ENCODE results near the gene CAPN1. TPM values are rescaled to one million over a fixed set of nuclear protein-coding genes. Genes with fewer than 3 reads are reported as not detected.

The CAPN1 gene
- total RNA-seq, 2 donors from 2014 or later: 119 to 137 TPM

DNA sequence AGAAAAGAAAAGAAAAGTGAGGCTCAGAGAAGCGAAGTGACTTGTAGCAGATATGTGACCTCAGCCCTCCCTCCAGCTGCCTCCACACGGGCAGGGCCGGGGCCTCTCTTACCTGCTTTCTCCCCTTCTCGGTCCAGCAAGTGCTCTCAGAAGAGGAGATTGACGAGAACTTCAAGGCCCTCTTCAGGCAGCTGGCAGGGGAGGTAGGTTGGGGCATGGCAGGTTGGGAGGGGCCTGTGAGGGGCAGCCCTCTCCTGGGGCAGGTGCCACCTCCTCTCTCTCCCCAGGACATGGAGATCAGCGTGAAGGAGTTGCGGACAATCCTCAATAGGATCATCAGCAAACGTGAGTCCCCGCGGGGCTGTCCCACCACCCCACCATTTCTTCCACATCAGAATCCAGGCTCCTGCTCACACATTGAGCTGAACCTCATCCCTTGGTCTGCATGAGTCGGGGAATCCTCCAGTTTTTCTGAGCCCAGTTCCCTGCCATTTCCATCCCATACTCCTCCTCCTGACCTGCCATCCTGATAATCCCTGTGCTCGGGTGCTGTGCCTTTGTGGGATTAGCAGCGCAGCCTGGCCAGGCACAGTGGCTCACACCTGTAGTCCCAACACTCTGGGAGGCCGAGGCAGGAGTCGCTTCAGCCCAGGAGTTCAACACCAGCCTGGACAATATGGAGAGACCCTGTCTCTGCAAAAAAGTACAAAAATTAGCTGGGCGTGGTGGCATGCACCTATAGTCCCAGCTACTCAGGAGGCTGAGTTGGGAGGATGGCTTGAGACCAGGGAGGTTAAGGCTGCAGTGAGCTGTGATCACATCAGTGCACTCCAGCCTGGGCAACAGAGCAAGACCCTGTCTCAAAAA is 26.4 kb downstream of the CAPN1 start:
- Mint-ChIP-seq H3K36me3 (peaks cover 0 to 4% of the 10 kb centered on the region in 2 donors), H3K27ac (peak overlapping the region in 1 of 2 donors; percentile 3), H3K9me3 (no peaks in the 10 kb centered on the region)
- ATAC-seq (no peak), DNase-seq (ENCODE audit: low spot score in 2 of 2) (no peak)

DNA sequence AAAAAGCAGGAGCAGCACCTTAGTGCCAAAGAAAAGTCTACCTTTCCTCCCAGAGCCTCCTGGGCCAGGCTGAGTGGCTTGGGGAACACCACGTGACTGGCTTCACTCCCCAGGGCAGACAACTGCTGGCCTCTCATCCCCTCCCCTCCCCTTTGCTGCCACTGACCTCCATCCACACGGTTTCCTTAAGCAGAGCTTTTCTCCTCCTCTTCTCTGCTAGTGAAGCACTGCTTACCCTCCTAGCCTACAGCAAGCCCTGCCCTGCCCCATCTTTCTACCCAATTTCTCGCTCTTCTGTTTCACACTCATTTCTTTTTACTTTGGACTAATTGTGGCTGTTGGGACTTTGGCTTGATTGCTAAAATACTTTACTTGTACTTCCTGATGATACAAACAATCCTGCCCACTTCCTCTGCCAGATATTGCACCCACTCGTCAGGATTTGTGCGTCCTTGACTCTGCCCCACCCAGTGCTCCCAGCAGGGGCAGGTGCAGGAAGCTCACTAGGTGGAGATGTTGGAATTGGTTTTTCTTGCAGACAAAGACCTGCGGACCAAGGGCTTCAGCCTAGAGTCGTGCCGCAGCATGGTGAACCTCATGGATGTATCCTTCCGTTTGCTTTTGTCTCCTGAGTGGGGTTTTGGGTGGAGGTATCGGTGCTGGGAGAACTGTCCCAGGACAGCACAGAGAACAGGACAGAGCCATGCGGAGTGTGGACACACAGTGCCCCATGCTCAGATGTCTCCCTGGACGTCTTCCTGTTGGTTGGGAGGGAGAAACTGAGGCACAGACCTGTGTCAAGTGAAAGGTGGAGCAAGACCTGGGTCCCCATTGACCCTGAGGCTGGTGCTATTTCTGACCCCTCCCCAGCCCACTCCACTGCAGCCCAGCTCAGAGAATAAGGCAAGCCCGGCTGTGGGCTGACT is 27.3 kb downstream of the CAPN1 start:
- H3K36me3 Mint-ChIP-seq: peaks cover 0 to 4% of the 10 kb centered on the region in 2 donors
- DNase-seq (ENCODE audit: low spot score in 2 of 2): no peak
- H3K27ac Mint-ChIP-seq: peak overlapping the region in 1 of 2 donors; percentile 3
- ATAC-seq: no peak
- no peaks in the 10 kb centered on the region for H3K9me3 Mint-ChIP-seq

DNA sequence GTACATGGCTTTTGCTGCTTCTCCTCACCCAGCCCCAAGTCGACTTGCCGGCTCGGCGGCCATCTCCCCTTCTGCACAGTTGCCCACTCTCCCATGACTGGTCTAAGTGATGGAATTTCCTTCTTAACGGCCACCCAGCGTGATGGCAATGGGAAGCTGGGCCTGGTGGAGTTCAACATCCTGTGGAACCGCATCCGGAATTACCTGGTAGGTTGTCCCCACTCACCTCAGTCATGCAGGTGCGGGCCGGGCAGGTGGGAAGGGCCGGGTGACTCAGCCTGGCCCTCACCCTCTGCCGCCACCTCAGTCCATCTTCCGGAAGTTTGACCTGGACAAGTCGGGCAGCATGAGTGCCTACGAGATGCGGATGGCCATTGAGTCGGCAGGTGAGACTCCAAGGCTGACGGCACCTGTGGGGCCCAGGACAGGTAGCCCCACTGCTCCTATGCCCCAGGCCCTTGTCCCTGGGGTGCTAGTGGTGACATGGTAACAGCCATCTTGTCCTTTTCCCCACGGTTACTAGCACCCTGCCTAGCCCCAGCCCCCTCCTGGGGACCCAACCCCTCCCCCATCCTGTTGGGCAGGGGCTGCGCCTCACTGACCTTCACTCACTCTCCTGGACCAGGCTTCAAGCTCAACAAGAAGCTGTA is 28.1 kb downstream of the CAPN1 start:
- DNase-seq (ENCODE audit: low spot score in 2 of 2) (no peak), ATAC-seq (no peak)
- Mint-ChIP-seq H3K36me3 (peaks cover 0 to 4% of the 10 kb centered on the region in 2 donors), H3K9me3 (no peaks in the 10 kb centered on the region), H3K27ac (no peak overlapping the region)

DNA sequence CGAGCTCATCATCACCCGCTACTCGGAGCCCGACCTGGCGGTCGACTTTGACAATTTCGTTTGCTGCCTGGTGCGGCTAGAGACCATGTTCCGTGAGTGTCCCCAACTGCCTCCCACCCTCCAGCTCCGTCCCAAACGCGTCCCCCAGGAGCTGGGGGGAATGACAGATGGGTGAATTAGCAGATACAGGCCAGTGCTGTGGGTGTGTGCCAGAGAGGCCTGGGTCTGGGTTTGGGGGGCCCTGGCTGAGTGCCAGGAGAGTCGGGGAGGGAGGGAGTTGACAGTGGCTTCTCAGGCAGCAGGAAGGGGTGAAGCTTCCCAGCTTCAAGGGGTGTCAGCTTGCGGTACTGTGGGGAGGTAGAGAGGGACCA is 28.6 kb downstream of the CAPN1 start:
- peaks cover 0 to 4% of the 10 kb centered on the region in 2 donors for H3K36me3 Mint-ChIP-seq
- peaks cover 0 to under 1% of the 10 kb centered on the region in 2 donors for H3K9me3 Mint-ChIP-seq
- ATAC-seq: no peak
- no peak overlapping the region for H3K27ac Mint-ChIP-seq
- DNase-seq (ENCODE audit: low spot score in 2 of 2): no peak

DNA sequence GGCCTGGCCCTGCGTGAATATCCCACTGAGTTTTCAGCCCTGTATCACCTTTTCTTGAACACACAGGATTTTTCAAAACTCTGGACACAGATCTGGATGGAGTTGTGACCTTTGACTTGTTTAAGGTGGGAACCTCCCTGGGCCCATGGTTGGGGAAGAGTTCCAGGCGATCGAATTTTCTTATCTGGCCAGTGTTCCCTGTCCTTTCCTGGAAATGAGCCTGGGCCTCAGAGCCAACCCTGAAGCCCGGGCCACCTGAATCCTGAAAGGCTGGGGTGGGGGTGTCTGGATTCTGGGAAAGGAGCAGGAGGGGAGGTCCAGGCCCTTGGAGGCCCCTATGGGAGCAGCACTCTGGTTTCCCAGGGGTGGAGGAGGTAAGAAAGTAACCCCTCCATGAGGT is 29.0 kb downstream of the CAPN1 start:
- peaks cover 4 to 5% of the 10 kb centered on the region in 2 donors for H3K9me3 Mint-ChIP-seq
- H3K27ac Mint-ChIP-seq: no peak overlapping the region
- no peak for ATAC-seq
- DNase-seq (ENCODE audit: low spot score in 2 of 2): no peak
- peaks cover 0 to 4% of the 10 kb centered on the region in 2 donors for H3K36me3 Mint-ChIP-seq

DNA sequence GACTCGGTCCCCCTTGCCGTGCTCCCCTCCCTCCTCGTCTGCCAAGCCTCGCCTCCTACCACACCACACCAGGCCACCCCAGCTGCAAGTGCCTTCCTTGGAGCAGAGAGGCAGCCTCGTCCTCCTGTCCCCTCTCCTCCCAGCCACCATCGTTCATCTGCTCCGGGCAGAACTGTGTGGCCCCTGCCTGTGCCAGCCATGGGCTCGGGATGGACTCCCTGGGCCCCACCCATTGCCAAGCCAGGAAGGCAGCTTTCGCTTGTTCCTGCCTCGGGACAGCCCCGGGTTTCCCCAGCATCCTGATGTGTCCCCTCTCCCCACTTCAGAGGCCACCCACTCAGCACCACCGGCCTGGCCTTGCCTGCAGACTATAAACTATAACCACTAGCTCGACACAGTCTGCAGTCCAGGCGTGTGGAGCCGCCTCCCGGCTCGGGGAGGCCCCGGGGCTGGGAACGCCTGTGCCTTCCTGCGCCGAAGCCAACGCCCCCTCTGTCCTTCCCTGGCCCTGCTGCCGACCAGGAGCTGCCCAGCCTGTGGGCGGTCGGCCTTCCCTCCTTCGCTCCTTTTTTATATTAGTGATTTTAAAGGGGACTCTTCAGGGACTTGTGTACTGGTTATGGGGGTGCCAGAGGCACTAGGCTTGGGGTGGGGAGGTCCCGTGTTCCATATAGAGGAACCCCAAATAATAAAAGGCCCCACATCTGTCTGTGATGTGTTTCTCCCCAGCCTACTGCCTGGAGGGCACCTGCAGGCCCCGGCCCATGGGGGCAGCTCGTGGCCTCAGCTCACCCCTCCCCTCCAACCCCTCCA is 29.8 kb downstream of the CAPN1 start:
- no peak for DNase-seq (ENCODE audit: low spot score in 2 of 2)
- Mint-ChIP-seq H3K36me3 (peaks cover 0 to 4% of the 10 kb centered on the region in 2 donors), H3K27ac (no peak overlapping the region), H3K9me3 (peaks cover 5% of the 10 kb centered on the region in 2 donors)
- no peak for ATAC-seq

DNA sequence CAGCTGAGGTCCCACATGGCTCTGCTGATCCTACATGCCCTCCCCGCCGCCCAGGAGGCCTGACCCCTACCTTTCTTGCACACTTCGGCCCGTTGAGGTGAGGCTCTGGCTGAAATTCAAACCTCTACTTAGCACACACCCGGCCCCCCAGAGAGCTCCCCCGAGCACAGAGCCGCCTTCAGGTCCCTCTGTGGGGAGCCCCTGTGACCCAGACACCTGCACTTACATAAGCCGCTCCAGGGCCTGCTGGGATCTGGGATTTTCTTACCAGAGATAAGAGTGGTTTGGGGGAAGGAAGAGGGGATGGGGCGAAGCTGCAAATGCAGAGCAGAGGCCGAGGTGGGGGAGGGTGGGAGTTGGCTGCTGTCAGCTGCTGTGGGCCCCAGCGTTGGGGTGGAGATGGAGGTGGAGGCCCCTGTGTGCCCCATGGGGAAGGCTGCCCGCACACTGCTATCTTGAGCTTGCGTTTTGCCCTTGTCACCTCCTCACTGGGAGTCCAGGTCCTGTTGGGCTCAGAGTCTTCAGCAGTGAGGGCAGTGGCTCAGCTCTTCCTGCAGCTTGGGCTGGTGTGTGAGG is 30.6 kb downstream of the CAPN1 start:
- Mint-ChIP-seq H3K9me3 (peaks cover 5% of the 10 kb centered on the region in 2 donors), H3K27ac (no peak overlapping the region), H3K36me3 (peaks cover 0 to 4% of the 10 kb centered on the region in 2 donors)
- no peak for ATAC-seq
- no peak for DNase-seq (ENCODE audit: low spot score in 2 of 2)

DNA sequence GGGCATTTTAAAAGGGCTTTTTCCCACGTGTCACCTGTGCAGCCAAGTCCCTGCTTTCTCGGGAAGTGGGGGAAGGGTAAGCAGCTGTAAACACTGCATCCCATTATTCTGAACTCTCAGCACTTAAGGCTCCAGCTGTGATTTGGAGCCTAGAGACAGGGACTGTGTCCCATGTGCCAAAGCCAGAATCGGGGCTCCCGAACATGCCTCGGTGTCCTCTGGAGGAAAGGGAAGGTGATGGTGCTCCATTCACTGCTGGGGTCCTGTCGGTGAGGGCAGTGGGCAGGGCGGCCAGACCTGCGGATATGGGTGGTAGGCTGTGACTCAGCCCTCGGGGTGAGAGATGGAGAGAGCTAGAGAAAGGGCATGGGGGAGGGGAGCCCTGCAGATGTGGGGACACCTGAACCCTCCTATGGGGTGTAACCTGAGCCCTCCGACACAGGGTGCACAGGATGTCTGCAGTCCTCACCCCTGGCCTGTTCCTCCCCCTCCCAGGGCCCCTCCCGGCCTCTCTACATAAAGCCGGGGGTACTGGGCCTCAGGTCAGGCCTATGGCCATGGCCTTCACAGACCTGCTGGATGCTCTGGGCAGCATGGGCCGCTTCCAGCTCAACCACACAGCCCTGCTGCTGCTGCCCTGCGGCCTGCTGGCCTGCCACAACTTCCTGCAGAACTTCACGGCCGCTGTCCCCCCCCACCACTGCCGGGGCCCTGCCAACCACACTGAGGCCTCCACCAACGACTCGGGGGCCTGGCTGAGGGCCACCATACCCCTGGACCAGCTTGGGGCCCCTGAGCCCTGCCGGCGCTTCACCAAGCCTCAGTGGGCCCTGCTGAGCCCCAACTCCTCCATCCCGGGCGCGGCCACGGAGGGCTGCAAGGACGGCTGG is 31.8 kb downstream of the CAPN1 start:
- no peak for DNase-seq (ENCODE audit: low spot score in 2 of 2)
- Mint-ChIP-seq H3K9me3 (peaks cover 5% of the 10 kb centered on the region in 2 donors), H3K36me3 (peaks cover 0 to 4% of the 10 kb centered on the region in 2 donors), H3K27ac (peak overlapping the region in 1 of 2 donors; percentile 23)
- peak in 1 of 2 donors; percentile 23 for ATAC-seq

DNA sequence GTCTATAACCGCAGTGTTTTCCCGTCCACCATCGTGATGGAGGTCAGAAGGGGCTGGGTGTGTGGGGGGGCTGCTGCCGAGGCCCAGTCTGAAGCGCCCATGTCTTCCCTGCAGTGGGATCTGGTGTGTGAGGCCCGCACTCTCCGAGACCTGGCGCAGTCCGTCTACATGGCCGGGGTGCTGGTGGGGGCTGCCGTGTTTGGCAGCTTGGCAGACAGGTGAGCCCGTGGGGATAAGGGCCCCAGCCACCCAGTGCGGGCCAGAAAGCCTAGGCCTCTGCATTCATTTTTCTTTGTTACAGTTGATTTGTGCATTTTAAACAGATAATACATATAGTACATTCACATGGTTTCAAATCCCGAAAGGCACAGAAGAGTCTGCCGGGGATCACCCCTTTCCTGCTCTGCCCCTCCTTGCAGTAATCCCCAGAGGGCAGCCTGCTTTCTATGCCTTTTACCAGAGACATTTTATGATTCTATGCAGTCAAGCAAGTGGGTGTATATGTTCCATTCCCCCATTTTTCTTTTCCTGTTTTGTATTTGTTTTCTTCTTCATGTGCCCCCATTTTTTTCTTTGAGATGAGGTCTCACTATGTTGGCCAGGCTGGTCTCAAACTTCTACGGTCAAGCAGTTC is 32.6 kb downstream of the CAPN1 start:
- ATAC-seq (no peak), DNase-seq (ENCODE audit: low spot score in 2 of 2) (no peak)
- no peak overlapping the region for H3K27ac Mint-ChIP-seq
- H3K36me3 Mint-ChIP-seq: peaks cover 0 to 4% of the 10 kb centered on the region in 2 donors
- peaks cover 5% of the 10 kb centered on the region in 2 donors for H3K9me3 Mint-ChIP-seq

DNA sequence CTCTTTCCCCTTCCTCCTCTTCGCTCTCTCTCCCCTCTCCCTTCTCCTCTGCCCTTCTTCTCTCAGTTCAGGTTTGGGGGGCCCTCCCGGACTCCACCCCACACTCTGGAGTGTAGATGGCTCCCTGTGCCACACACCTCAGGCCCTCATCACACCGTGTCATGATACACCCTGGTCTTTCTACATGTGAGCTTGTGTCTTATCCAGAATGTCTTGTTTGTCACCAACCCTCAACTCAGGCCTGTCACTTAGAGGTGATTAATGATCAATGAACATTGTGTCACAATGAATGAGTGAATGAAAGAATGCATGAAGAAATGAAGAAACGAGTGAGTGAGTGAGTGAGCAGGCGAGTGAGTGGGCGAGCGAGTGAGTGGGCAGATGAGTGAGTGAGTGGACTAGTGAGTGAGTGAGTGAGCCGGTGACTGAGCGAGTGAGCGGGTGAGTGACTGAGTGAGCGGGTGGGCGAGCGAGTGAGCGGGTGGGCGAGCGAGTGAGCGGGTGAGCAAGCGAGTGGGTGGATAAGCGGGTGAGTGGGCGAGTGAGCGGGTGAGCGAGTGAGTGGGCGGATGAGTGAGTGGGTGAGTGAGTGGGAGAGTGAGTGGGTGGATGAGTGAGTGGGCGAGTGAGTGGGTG is 33.8 kb downstream of the CAPN1 start:
- H3K9me3 Mint-ChIP-seq: peaks cover 5% of the 10 kb centered on the region in 2 donors
- peaks cover 0 to 4% of the 10 kb centered on the region in 2 donors for H3K36me3 Mint-ChIP-seq
- DNase-seq (ENCODE audit: low spot score in 2 of 2) (no peak), ATAC-seq (peak; percentile 54 to 64)
- H3K27ac Mint-ChIP-seq: peak overlapping the region; percentile 81 to 99

DNA sequence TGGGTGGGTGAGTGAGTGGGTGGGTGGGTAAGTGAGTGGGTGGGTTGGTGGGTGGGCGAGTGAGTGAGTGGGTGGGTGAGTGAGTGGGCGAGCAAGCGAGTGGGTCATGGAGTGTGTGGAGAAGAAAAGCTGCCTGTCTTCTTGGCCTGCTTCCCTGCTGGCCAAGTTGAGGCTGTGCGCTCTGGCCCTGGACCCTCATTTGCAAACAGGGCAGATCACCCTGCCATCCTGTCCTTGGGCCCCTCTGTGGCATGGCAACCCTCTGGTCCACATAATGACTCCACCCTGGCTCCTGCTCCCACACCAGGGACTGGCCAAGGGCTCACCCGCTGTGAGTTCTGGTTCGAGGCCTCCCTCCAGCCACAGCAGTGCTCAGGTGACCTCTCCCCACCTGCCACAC is 35.1 kb downstream of the CAPN1 start:
- Mint-ChIP-seq H3K36me3 (peaks cover 0 to 4% of the 10 kb centered on the region in 2 donors), H3K9me3 (peaks cover 5% of the 10 kb centered on the region in 2 donors), H3K27ac (peak overlapping the region in 1 of 2 donors; percentile 87)
- DNase-seq (ENCODE audit: low spot score in 2 of 2) (no peak), ATAC-seq (peak in 1 of 2 donors; percentile 46)

DNA sequence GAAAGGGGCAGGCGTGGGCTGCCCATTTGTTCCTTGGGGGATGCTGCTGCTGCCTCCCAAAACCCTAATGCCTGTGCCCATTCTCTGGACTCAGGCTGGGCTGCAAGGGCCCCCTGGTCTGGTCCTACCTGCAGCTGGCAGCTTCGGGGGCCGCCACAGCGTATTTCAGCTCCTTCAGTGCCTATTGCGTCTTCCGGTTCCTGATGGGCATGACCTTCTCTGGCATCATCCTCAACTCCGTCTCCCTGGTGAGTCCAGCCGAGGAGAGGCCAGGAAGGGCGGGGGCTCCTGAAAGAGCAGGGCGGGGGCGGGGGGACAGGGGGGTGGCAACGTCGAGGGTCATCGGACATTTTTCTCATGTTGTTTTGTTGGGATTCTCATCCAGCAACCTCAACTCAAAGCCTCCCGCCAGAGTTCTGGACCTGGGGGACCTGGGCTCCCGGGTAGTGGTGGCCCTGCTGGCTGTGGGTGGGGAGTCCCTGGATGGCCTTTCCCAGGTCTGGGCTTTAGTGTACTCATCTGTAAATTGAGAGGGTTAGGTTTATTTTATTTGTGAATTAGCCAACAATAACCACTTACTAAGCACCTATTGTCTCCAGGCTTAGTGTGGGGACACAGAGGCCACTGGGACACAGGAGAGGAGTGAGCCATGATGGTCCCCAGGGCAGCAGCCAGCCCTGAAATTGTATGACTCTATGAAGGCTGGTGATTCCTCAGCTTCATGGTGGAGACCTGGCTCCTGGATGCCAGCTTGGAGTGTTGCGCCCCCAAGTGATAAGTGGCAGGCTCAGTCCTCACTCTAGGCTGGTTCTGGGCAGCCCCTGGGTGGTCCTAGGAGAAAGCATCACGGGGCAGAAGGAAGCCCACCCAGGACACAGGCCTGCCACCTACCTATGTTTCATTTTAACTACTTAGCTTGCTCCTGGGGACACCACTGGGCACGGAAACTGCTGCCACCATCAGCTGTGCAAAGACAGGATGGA is 36.0 kb downstream of the CAPN1 start:
- peaks cover 5% of the 10 kb centered on the region in 2 donors for H3K9me3 Mint-ChIP-seq
- DNase-seq (ENCODE audit: low spot score in 2 of 2): no peak
- H3K36me3 Mint-ChIP-seq: peaks cover 0 to 4% of the 10 kb centered on the region in 2 donors
- H3K27ac Mint-ChIP-seq: no peak overlapping the region
- no peak for ATAC-seq

DNA sequence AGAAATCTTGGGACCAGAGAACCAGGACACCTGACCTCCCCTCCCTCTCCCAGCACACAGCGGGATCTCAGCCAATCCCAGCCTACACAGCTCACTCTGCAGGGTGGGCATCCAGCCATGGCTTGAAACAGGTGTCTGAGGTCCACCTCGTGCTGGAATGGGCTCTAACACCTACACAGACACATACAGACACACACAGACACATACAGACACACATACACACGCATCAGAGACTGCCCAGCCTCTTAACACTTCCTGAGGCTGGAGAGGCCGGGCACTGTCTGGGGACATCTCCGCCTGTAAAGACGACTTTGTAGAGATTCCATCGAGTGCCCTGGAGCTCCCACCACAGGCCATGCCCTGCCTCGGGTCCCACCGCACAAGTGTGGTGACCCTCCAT is 36.7 kb downstream of the CAPN1 start:
- H3K36me3 Mint-ChIP-seq: peaks cover 0 to 4% of the 10 kb centered on the region in 2 donors
- no peak for ATAC-seq
- H3K9me3 Mint-ChIP-seq: peaks cover 5% of the 10 kb centered on the region in 2 donors
- DNase-seq (ENCODE audit: low spot score in 2 of 2): no peak
- H3K27ac Mint-ChIP-seq: no peak overlapping the region

Measured in activated naive CD4-positive, alpha-beta T cell treated with anti-CD3 and anti-CD28 coated beads, Interleukin-2, amount 50 U/mL, for 72 hours (primary cell).